OCI-LY3 (cell line): ENCODE results near the gene DPP6.

Source experiments
- H2AFZ ChIP-seq: fragments of 200-600, 300-600 bp; shearing (Covaris generic); 2 replicates; pipeline ENCODE4 v1.6.0; 2014; ENCODE audit warnings: antibody characterized with exemption, low read depth, low read length
- H3K27ac ChIP-seq: fragments of 200-600, 300-600 bp; sonication (generic); 2 replicates; pipeline ENCODE4 v1.5.1; 2014; ENCODE audit warnings: mild to moderate bottlenecking, low read length, moderate library complexity, mixed read lengths
- H3K27me3 ChIP-seq: fragments of 200-600, 300-600 bp; sonication (generic); 2 replicates; pipeline ENCODE4 v1.6.1; 2014; ENCODE audit warnings: low read depth, low read length, mixed read lengths
- H3K36me3 ChIP-seq: fragments of 200-600, 300-600 bp; sonication (generic); replicated peaks from 2 replicates; pipeline ENCODE3; 2014; ENCODE audit warnings: low read depth, low read length, mixed read lengths
- H3K4me1 ChIP-seq: fragments of 300-600, 200-600 bp; sonication (generic); 2 replicates; pipeline ENCODE4 v1.6.1; 2014; ENCODE audit warnings: low read length, mixed read lengths
- H3K4me2 ChIP-seq: fragments of 200-600, 300-600 bp; sonication (generic); 2 replicates; pipeline ENCODE4 v1.6.1; 2014; ENCODE audit warnings: low read length, mixed read lengths
- H3K4me3 ChIP-seq: fragments of 300-600, 200-600 bp; sonication (generic); 2 replicates; pipeline ENCODE4 v1.5.1; 2014; ENCODE audit warnings: antibody characterized with exemption, mild to moderate bottlenecking, low read length, moderate library complexity
- H3K79me2 ChIP-seq: fragments of 300-600, 200-600 bp; shearing (Covaris generic); 2 replicates; pipeline ENCODE4 v1.6.1; 2014; ENCODE audit warnings: mild to moderate bottlenecking, low read length, mixed read lengths
- H3K9ac ChIP-seq: fragments of 300-600, 200-600 bp; shearing (Covaris generic); 2 replicates; pipeline ENCODE4 v1.6.0; 2014; ENCODE audit warnings: mild to moderate bottlenecking, low read length, moderate library complexity
- H3K9me3 ChIP-seq: fragments of 200-600, 300-600 bp; shearing (Covaris generic); 2 replicates; pipeline ENCODE4 v1.6.1; 2014; ENCODE audit warnings: low read length, mixed read lengths; ENCODE audit not compliant: insufficient read depth
- H4K20me1 ChIP-seq: fragments of 200-600, 300-600 bp; sonication (generic); 2 replicates; pipeline ENCODE4 v1.6.1; 2016; ENCODE audit warnings: low read length, mixed read lengths; ENCODE audit not compliant: insufficient read depth
- CTCF ChIP-seq: fragments of 200-600, 300-600 bp; sonication (generic); IDR thresholded peaks from 2 replicates; pipeline ENCODE4 v1.5.1; 2014; ENCODE audit warnings: antibody characterized with exemption, low read length, low read depth
- EZH2phosphoT487 ChIP-seq: fragments of 200-600 bp; shearing (Covaris generic); IDR thresholded peaks from 2 replicates; pipeline ENCODE4 v1.6.1; 2018; ENCODE audit warnings: antibody characterized with exemption, mixed run types, low read depth

DPP6 gene

GRCh38 chr7:154426778-154427177 is 374.6 kb downstream of the DPP6 start:
- Histone ChIP-seq H3K27ac (no peak overlapping the region), H3K4me2 (no peak overlapping the region)

GRCh38 chr7:154427533-154427932 is 375.3 kb downstream of the DPP6 start:
- Histone ChIP-seq H3K9me3 (no peaks in the 10 kb centered on the region), H3K4me2 (no peak overlapping the region), H3K4me3 (no peak overlapping the region), H2AFZ (no peak overlapping the region), H3K27me3 (no peaks in the 10 kb centered on the region), H3K9ac (no peak overlapping the region), H3K36me3 (no peaks in the 10 kb centered on the region), H3K79me2 (no peaks in the 10 kb centered on the region), H3K27ac (no peak overlapping the region), H3K4me1 (no peaks in the 10 kb centered on the region), H4K20me1 (no peaks in the 10 kb centered on the region)
- TF ChIP-seq CTCF (no peak), EZH2phosphoT487 (no peak)

More at GRCh38 chr7:154426778-154427177, 374.6 kb downstream of the DPP6 start:
- Histone ChIP-seq H3K9ac (no peak overlapping the region), H2AFZ (no peak overlapping the region), H3K27me3 (no peaks in the 10 kb centered on the region), H3K36me3 (no peaks in the 10 kb centered on the region), H3K9me3 (no peaks in the 10 kb centered on the region), H3K79me2 (no peaks in the 10 kb centered on the region), H3K4me1 (no peaks in the 10 kb centered on the region), H3K4me3 (no peak overlapping the region), H4K20me1 (no peaks in the 10 kb centered on the region)
- TF ChIP-seq EZH2phosphoT487, result no peak
- TF ChIP-seq CTCF, result no peak

GRCh38 chr7:154429666-154430404 is 377.6 kb downstream of the DPP6 start:
- TF ChIP-seq EZH2phosphoT487 (no peak), CTCF (no peak)

GRCh38 chr7:154430640-154431039 is 378.4 kb downstream of the DPP6 start:
- H3K4me3 ChIP-seq, result no peak overlapping the region

More at GRCh38 chr7:154429666-154430404, 377.6 kb downstream of the DPP6 start:
- Histone ChIP-seq H3K4me2 (no peak overlapping the region), H3K79me2 (no peaks in the 10 kb centered on the region), H3K9ac (no peak overlapping the region), H4K20me1 (no peaks in the 10 kb centered on the region), H3K36me3 (no peaks in the 10 kb centered on the region), H2AFZ (no peak overlapping the region), H3K4me3 (no peak overlapping the region), H3K4me1 (no peaks in the 10 kb centered on the region), H3K9me3 (no peaks in the 10 kb centered on the region), H3K27me3 (no peaks in the 10 kb centered on the region), H3K27ac (no peak overlapping the region)

More at GRCh38 chr7:154430640-154431039, 378.4 kb downstream of the DPP6 start:
- no peaks in the 10 kb centered on the region for H3K36me3 ChIP-seq
- TF ChIP-seq EZH2phosphoT487, result no peak
- TF ChIP-seq CTCF, result no peak
- H2AFZ ChIP-seq, result no peak overlapping the region
- H3K27ac ChIP-seq, result no peak overlapping the region
- no peaks in the 10 kb centered on the region for H3K4me1 ChIP-seq
- H4K20me1 ChIP-seq, result no peaks in the 10 kb centered on the region
- no peaks in the 10 kb centered on the region for H3K9me3 ChIP-seq
- H3K4me2 ChIP-seq, result no peak overlapping the region
- no peaks in the 10 kb centered on the region for H3K79me2 ChIP-seq
- H3K27me3 ChIP-seq, result no peaks in the 10 kb centered on the region
- no peak overlapping the region for H3K9ac ChIP-seq
